Keratinocyte (primary cell): ENCODE data around the gene TRAF3IP3.

Source experiments
- EZH2 ChIP-seq: IDR thresholded peaks from one replicate; pipeline ENCODE4 v1.6.1; 2012; ENCODE audit warnings: inconsistent platforms, mild to moderate bottlenecking, low read length, moderate library complexity
- TF ChIP-seq, protein P1 (sequence below), 3 experiments: IDR thresholded peaks in 1 of 3; conservative IDR thresholded peaks in 1 of 3; optimal IDR thresholded peaks in 1 of 3; 2 replicates in 2 of 3; 3 replicates in 1 of 3; pipeline versions ENCODE3 to v1.5.1; 2011; ENCODE audit warnings: low read length in 3 of 3, mild to moderate bottlenecking in 3 of 3, moderate library complexity in 2 of 3, control low read depth in 1 of 3, inconsistent platforms in 1 of 3; ENCODE audit not compliant: insufficient read depth in 2 of 3; ENCODE audit errors: extremely low read depth in 1 of 3

DNA sequence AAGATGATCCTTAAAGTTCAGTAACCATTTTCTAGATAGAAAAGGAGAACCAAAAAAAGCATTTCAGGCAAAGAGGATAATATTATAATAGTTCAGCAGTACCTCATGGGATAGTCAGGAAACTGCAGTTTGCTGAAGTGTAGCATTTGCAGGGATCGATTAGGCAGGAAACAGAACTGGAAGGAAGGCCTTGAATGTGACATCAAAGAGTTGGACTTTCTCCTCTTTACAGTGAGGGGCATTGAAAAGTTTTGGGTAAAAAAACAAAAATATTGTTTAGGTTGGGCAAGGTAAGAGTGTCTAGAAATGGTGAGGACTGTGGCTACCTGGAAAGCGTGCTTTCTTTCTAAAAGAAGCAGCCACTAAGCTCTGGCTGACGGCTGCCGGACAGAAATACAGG is 58.0 kb downstream of the TRAF3IP3 start:
- TF ChIP-seq, protein P1, sequence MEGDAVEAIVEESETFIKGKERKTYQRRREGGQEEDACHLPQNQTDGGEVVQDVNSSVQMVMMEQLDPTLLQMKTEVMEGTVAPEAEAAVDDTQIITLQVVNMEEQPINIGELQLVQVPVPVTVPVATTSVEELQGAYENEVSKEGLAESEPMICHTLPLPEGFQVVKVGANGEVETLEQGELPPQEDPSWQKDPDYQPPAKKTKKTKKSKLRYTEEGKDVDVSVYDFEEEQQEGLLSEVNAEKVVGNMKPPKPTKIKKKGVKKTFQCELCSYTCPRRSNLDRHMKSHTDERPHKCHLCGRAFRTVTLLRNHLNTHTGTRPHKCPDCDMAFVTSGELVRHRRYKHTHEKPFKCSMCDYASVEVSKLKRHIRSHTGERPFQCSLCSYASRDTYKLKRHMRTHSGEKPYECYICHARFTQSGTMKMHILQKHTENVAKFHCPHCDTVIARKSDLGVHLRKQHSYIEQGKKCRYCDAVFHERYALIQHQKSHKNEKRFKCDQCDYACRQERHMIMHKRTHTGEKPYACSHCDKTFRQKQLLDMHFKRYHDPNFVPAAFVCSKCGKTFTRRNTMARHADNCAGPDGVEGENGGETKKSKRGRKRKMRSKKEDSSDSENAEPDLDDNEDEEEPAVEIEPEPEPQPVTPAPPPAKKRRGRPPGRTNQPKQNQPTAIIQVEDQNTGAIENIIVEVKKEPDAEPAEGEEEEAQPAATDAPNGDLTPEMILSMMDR (optimal IDR thresholded peaks at IDR 0.05 in 1 of 3, IDR thresholded peaks at IDR 0.05 in 1 of 3, conservative IDR thresholded peaks at IDR 0.05 in 1 of 3; ENCODE audit: extremely low read depth in 1 of 3, insufficient read depth in 2 of 3, low read length in 3 of 3) = no peak
- no peak for TF ChIP-seq EZH2
